ENCODE results near the gene INPP5D. TPM values are rescaled to one million over a fixed set of nuclear protein-coding genes. Genes with fewer than 3 reads are reported as not detected.
"Not testable (repeated sequence)": the region's sequence is repeated elsewhere in the genome, so short reads cannot be mapped to it uniquely, and the experiment has no call there.

INPP5D gene
- total RNA-seq, 1 donor from 2014 or later, result 33.3 TPM

GRCh38 chr2:233063269-233063975, 3.3 kb downstream of the INPP5D start:
- peak overlapping the region; percentile 89 for H3K27ac ChIP-seq
- no peaks in the 10 kb centered on the region for H3K27me3 ChIP-seq
- H3K9me3 ChIP-seq, result no peaks in the 10 kb centered on the region
- ATAC-seq, result peak; percentile 15
- H3K4me1 ChIP-seq, result peaks cover 57% of the 10 kb centered on the region
- TF ChIP-seq CTCF (IDR thresholded peaks at IDR 0.05), result peak; percentile 22
- no peaks in the 10 kb centered on the region for H3K36me3 ChIP-seq
- intact Hi-C loops (cut with DNase I), result no loop called here
- peak overlapping the region; percentile 61 for H3K4me3 ChIP-seq
- DNase-seq, result peak; percentile 62

GRCh38 chr2:233063976-233064411, 3.9 kb downstream of the INPP5D start:
- Histone ChIP-seq H3K4me3 (no peak overlapping the region), H3K4me1 (peaks cover 60% of the 10 kb centered on the region), H3K9me3 (no peaks in the 10 kb centered on the region)

DNA sequence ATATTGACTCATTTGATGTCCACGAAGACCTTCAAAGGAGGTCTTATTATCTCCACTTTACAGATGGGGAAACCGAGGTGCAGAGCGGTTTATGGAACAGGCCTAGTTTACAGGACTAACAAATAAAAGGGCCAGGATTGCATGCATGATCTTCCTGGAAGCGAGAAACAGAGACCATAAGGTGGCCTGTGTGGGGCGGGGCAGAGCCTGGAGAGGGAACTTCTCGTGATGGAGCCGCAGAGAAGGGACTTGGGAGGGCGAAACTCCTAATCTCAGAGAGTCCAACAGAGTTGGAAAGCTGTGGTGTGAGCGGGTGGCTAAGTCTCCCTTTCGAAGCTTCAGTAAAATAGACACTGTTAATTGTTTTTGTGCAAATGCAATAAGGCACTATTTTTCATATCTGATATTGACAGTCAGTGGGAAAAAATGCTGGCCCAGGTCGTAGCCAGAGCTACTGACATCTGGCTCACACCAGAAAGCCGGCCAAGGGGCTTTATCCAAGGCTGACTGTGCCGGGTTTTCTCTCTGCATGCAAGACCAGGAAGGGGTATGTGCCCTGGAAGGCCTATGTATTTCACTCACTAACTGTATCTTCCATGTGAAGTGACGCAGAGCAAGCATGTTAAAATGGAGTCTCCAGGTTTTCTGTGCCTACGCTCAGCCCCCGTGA, 4.5 kb downstream of the INPP5D start:
- Histone ChIP-seq H3K27me3 (no peaks in the 10 kb centered on the region), H3K4me1 (peaks cover 55% of the 10 kb centered on the region), H3K27ac (no peak overlapping the region), H3K36me3 (no peaks in the 10 kb centered on the region), H3K4me3 (no peak overlapping the region), H3K9me3 (no peaks in the 10 kb centered on the region)
- peak; percentile 35 for DNase-seq
- no peak for ATAC-seq
- intact Hi-C loops (cut with DNase I), result no loop called here
- no peak for TF ChIP-seq CTCF (IDR thresholded peaks at IDR 0.05)

More at GRCh38 chr2:233063976-233064411, 3.9 kb downstream of the INPP5D start:
- intact Hi-C loops (cut with DNase I), result no loop called here
- no peaks in the 10 kb centered on the region for H3K27me3 ChIP-seq
- DNase-seq (peak; percentile 56), ATAC-seq (no peak)
- no peaks in the 10 kb centered on the region for H3K36me3 ChIP-seq
- TF ChIP-seq CTCF (IDR thresholded peaks at IDR 0.05), result no peak
- peak overlapping the region; percentile 89 for H3K27ac ChIP-seq

DNA sequence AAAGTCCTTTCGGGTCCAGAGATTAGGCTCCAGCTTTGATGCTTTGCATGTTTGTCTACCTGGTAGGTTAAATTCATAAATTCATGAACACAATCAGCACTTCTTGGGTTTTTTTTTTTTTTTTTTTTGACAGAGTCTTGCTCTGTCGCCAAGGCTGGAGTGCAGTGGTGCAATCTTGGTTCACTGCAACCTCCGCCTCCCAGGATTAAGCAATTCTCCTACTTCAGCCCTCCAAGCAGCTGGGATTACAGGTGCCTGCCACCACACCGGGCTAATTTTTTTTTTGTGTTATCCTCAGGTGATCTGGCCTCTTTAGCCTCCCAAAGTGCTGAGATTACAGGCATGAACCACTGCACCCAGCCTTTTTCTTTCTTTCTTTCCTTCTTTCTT, 5.1 kb downstream of the INPP5D start:
- not testable (repeated sequence) for H3K27ac ChIP-seq
- peak; percentile 67 for DNase-seq

DNA sequence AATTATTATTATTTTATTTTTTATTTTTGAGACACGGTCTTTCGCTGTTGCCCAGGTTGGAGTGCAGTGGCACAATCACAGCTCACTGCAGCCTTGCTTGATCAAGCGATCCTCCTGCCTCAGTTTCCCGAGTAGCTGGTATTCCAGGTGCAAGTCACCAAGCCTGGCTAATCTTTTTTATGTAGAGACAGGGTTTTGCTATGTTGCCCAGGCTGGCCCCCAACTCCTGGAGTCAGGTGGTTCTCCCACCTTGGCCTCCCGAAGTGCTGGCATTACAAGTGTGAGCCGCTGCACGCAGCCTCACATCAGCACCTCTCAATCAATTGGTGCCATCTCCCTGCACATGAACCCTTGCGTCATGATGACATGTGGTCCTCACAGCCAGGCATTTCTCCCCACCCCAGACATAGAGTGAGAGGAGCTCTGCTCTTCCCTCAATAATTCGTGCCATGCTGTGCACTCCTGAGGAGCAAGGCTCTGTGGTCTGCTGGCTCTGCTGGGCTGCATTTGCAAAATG, 5.9 kb downstream of the INPP5D start:
- Histone ChIP-seq H3K36me3 (no peaks in the 10 kb centered on the region), H3K4me1 (peaks cover 48% of the 10 kb centered on the region), H3K4me3 (no peak overlapping the region), H3K27me3 (no peaks in the 10 kb centered on the region), H3K27ac (no peak overlapping the region), H3K9me3 (no peaks in the 10 kb centered on the region)
- TF ChIP-seq CTCF (IDR thresholded peaks at IDR 0.05), result no peak
- peak; percentile 6 for DNase-seq
- intact Hi-C loops (cut with DNase I), result no loop called here
- no peak for ATAC-seq

More for the DNA sequence above, 5.1 kb downstream of the INPP5D start:
- H3K9me3 ChIP-seq; H3K27me3 ChIP-seq; H3K4me3 ChIP-seq; ATAC-seq; H3K36me3 ChIP-seq; intact Hi-C loops (cut with DNase I): not testable (repeated sequence)
- peaks cover 50% of the 10 kb centered on the region for H3K4me1 ChIP-seq
